ENCODE results near the gene FAM168B. TPM values are rescaled to one million over a fixed set of nuclear protein-coding genes. Genes with fewer than 3 reads are reported as not detected.

Gene FAM168B
- polyA plus RNA-seq, 1 donor (not counting 4 experiments of a cell fraction or from before 2014, with no cell fraction given): 50.8 TPM

GRCh38 chr2:131048641-131049040 lies 44.6 kb downstream of the FAM168B start:
- peaks cover 2% of the 10 kb centered on the region for H3K79me2 ChIP-seq (ENCODE audit: control insufficient read depth, insufficient read depth, low read length)
- H4K20me1 ChIP-seq (ENCODE audit: control insufficient read depth, extremely low read depth, insufficient read depth, low read length): no peaks in the 10 kb centered on the region
- no peak for DNase-seq (ENCODE audit: low read depth, low spot score)
- no peaks in the 10 kb centered on the region for H3K27me3 ChIP-seq (ENCODE audit: control insufficient read depth, extremely low read depth, insufficient read depth, low read length)
- H2AFZ ChIP-seq (ENCODE audit: control insufficient read depth, low read length): no peak overlapping the region
- no peaks in the 10 kb centered on the region for H3K4me1 ChIP-seq (ENCODE audit: control insufficient read depth, extremely low read depth, insufficient read depth, low read length)
- no peak overlapping the region for H3K4me2 ChIP-seq (ENCODE audit: control insufficient read depth, extremely low read depth, insufficient read depth, low read depth, low read length)
- FAIRE-seq: no peak
- TF ChIP-seq EZH2 (IDR thresholded peaks at IDR 0.05; ENCODE audit: low read length): no peak
- TF ChIP-seq, protein P1, sequence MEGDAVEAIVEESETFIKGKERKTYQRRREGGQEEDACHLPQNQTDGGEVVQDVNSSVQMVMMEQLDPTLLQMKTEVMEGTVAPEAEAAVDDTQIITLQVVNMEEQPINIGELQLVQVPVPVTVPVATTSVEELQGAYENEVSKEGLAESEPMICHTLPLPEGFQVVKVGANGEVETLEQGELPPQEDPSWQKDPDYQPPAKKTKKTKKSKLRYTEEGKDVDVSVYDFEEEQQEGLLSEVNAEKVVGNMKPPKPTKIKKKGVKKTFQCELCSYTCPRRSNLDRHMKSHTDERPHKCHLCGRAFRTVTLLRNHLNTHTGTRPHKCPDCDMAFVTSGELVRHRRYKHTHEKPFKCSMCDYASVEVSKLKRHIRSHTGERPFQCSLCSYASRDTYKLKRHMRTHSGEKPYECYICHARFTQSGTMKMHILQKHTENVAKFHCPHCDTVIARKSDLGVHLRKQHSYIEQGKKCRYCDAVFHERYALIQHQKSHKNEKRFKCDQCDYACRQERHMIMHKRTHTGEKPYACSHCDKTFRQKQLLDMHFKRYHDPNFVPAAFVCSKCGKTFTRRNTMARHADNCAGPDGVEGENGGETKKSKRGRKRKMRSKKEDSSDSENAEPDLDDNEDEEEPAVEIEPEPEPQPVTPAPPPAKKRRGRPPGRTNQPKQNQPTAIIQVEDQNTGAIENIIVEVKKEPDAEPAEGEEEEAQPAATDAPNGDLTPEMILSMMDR (optimal IDR thresholded peaks at IDR 0.05 in 1 of 3, IDR thresholded peaks at IDR 0.05 in 1 of 3, conservative IDR thresholded peaks at IDR 0.05 in 1 of 3; ENCODE audit: extremely low read depth in 1 of 3, insufficient read depth in 2 of 3, low read length in 3 of 3): no peak
- dilution Hi-C loops (cut with MboI; ENCODE audit: extremely low pct_ligation_motif_present, low sequenced_read_pairs): no loop called here
- H3K27ac ChIP-seq (ENCODE audit: control insufficient read depth, insufficient read depth, low read length): no peak overlapping the region
- no peaks in the 10 kb centered on the region for H3K9me3 ChIP-seq (ENCODE audit: control insufficient read depth, low read depth, low read length)
- H3K9me1 ChIP-seq (ENCODE audit: control insufficient read depth, extremely low read depth, insufficient read depth, low read length): no peaks in the 10 kb centered on the region
- no peak overlapping the region for H3K9ac ChIP-seq (ENCODE audit: control insufficient read depth, extremely low read depth, insufficient read depth, low read length)
- no peak overlapping the region for H3K4me3 ChIP-seq (ENCODE audit: control insufficient read depth in 2 of 3, extremely low read depth in 1 of 3, insufficient read depth in 2 of 3, low read depth in 1 of 3, low read length in 3 of 3)
- peaks cover 21 to 40% of the 10 kb centered on the region in 2 experiments for H3K36me3 ChIP-seq (ENCODE audit: control insufficient read depth in 2 of 2, extremely low read depth in 1 of 2, insufficient read depth in 2 of 2, low read length in 2 of 2)

GRCh38 chr2:131047920-131048560 lies 45.2 kb downstream of the FAM168B start:
- Histone ChIP-seq H3K9ac (ENCODE audit: control insufficient read depth, extremely low read depth, insufficient read depth, low read length) (no peak overlapping the region), H3K4me1 (ENCODE audit: control insufficient read depth, extremely low read depth, insufficient read depth, low read length) (no peaks in the 10 kb centered on the region), H3K4me2 (ENCODE audit: control insufficient read depth, extremely low read depth, insufficient read depth, low read depth, low read length) (no peak overlapping the region), H3K9me3 (ENCODE audit: control insufficient read depth, low read depth, low read length) (no peaks in the 10 kb centered on the region), H3K27ac (ENCODE audit: control insufficient read depth, insufficient read depth, low read length) (no peak overlapping the region), H4K20me1 (ENCODE audit: control insufficient read depth, extremely low read depth, insufficient read depth, low read length) (no peaks in the 10 kb centered on the region), H3K27me3 (ENCODE audit: control insufficient read depth, extremely low read depth, insufficient read depth, low read length) (no peaks in the 10 kb centered on the region), H3K36me3 (ENCODE audit: control insufficient read depth in 2 of 2, extremely low read depth in 1 of 2, insufficient read depth in 2 of 2, low read length in 2 of 2) (peaks cover 19 to 42% of the 10 kb centered on the region in 2 experiments), H2AFZ (ENCODE audit: control insufficient read depth, low read length) (no peak overlapping the region), H3K4me3 (ENCODE audit: control insufficient read depth in 2 of 3, extremely low read depth in 1 of 3, insufficient read depth in 2 of 3, low read depth in 1 of 3, low read length in 3 of 3) (no peak overlapping the region), H3K9me1 (ENCODE audit: control insufficient read depth, extremely low read depth, insufficient read depth, low read length) (no peaks in the 10 kb centered on the region), H3K79me2 (ENCODE audit: control insufficient read depth, insufficient read depth, low read length) (peaks cover 2% of the 10 kb centered on the region)
- no peak for TF ChIP-seq EZH2 (IDR thresholded peaks at IDR 0.05; ENCODE audit: low read length)
- TF ChIP-seq, protein P1 (optimal IDR thresholded peaks at IDR 0.05 in 1 of 3, IDR thresholded peaks at IDR 0.05 in 1 of 3, conservative IDR thresholded peaks at IDR 0.05 in 1 of 3; ENCODE audit: extremely low read depth in 1 of 3, insufficient read depth in 2 of 3, low read length in 3 of 3): no peak
- dilution Hi-C loops (cut with MboI; ENCODE audit: extremely low pct_ligation_motif_present, low sequenced_read_pairs): no loop called here
- no peak for FAIRE-seq
- no peak for DNase-seq (ENCODE audit: low read depth, low spot score)

Measured in keratinocyte (primary cell).